HCT116 (cell line): Measurements from ENCODE around the gene GPR180. TPM values are rescaled to one million over a fixed set of nuclear protein-coding genes. Genes with fewer than 3 reads are reported as not detected.

Experiments used
- ATAC-seq: fragments of 200-7000 bp; cut with Tn5 transposase; 2 replicates; pipeline ENCODE4 v1.9.1; 2020; ENCODE audit warnings: mild to moderate bottlenecking, moderate library complexity
- BruUV-seq: library from RNA; stranded (reverse); fragments of 400-500 nt; replicated peaks from 2 replicates; lab custom pipeline; 2021; lab: Mats Ljungman, UMichigan
- CTCF ChIA-PET: fragments of 300-600 bp; sonication (Branson Sonifier 250); formaldehyde crosslinking; loops from one replicate; lab custom pipeline; 2021; ENCODE audit warnings: antibody characterized with exemption; lab: Charles Lee
- POLR2A ChIA-PET: fragments of 300-600, 350-600 bp; sonication (Branson Sonifier 250); formaldehyde crosslinking; loops from one replicate; lab custom pipeline; 2021; ENCODE audit warnings: antibody characterized with exemption; lab: Charles Lee
- RAD21 ChIA-PET, 2 experiments: fragments of 300-600 bp; sonication (Branson Sonifier 250); formaldehyde crosslinking; loops; one replicate each; lab custom pipeline; 2023; ENCODE audit warnings: low total read pairs in 2 of 2; ENCODE audit not compliant: uncharacterized antibody in 2 of 2, unreplicated experiment in 2 of 2, low non-redundant PET in 1 of 2; lab: Charles Lee
- DNase-seq: peaks from one replicate; pipeline ENCODE4 v3.0.0-alpha.2; 2010; ENCODE audit warnings: low read depth, low spot score
- H2AFZ ChIP-seq: fragments of 200-600 bp; shearing (Covaris generic), sonication (generic); 2 replicates; pipeline ENCODE4 v1.6.1; 2017; ENCODE audit warnings: low read depth, mixed run types, mixed read lengths, antibody characterized with exemption, low read length; ENCODE audit not compliant: poor library complexity, severe bottlenecking
- H3K27ac ChIP-seq: 2 replicates; pipeline ENCODE4 v1.5.1; 2012; ENCODE audit warnings: low read depth, low read length
- H3K27me3 ChIP-seq: fragments of 200-600 bp; sonication (generic); 2 replicates; pipeline ENCODE4 v1.6.1; 2016; ENCODE audit warnings: mixed run types, low read length, mixed read lengths; ENCODE audit not compliant: insufficient read depth
- H3K36me3 ChIP-seq, 2 experiments: fragments of 200-500 bp in 1 of 2; fragments of 200-600 bp in 1 of 2; sonication (Bioruptor generic) in 1 of 2; sonication (generic) in 1 of 2; 2 replicates each; pipeline versions ENCODE4 v1.5.1 to v1.6.1; 2014 to 2016; ENCODE audit warnings: low read length in 2 of 2, inconsistent platforms in 1 of 2, mixed read lengths in 1 of 2, mixed run types in 1 of 2; ENCODE audit not compliant: insufficient read depth in 2 of 2, control insufficient read depth in 1 of 2
- H3K4me1 ChIP-seq, 2 experiments: fragments of 200-600 bp in 1 of 2; sonication (generic) in 1 of 2; 2 replicates each; pipeline versions ENCODE4 v1.5.1 to v1.6.1; 2012 to 2017; ENCODE audit warnings: low read length in 2 of 2, inconsistent platforms in 1 of 2, mild to moderate bottlenecking in 1 of 2, mixed read lengths in 1 of 2, mixed run types in 1 of 2, moderate library complexity in 1 of 2; ENCODE audit not compliant: insufficient read depth in 2 of 2, control insufficient read depth in 1 of 2
- H3K4me2 ChIP-seq: fragments of 200-600 bp; sonication (generic); 2 replicates; pipeline ENCODE4 v1.6.1; 2017; ENCODE audit warnings: mixed run types, low read length, mixed read lengths
- H3K4me3 ChIP-seq, 2 experiments: fragments of 200-600 bp in 1 of 2; sonication (generic) in 1 of 2; replicated peaks in 1 of 2; 2 replicates each; pipeline ENCODE4 v1.5.1; 2011 to 2016; ENCODE audit warnings: low read length in 2 of 2, control low read depth in 1 of 2, low read depth in 1 of 2, mild to moderate bottlenecking in 1 of 2, mixed read lengths in 1 of 2, mixed run types in 1 of 2
- H3K79me2 ChIP-seq: fragments of 200-600 bp; sonication (generic); 2 replicates; pipeline ENCODE4 v1.6.1; 2017; ENCODE audit warnings: mild to moderate bottlenecking, mixed run types, low read length, moderate library complexity, mixed read lengths; ENCODE audit not compliant: insufficient read depth
- H3K9ac ChIP-seq: fragments of 200-600 bp; sonication (generic); 2 replicates; pipeline ENCODE4 v1.6.1; 2016; ENCODE audit warnings: low read length, mixed read lengths
- H3K9me2 ChIP-seq: fragments of 200-600 bp; sonication (generic), shearing (Covaris generic); 2 replicates; pipeline ENCODE4 v1.6.1; 2017; ENCODE audit warnings: mixed run types, mild to moderate bottlenecking, moderate library complexity; ENCODE audit not compliant: insufficient read depth
- H3K9me3 ChIP-seq, 2 experiments: fragments of 200-500 bp in 1 of 2; fragments of 200-600 bp in 1 of 2; sonication (Bioruptor generic) in 1 of 2; sonication (generic) in 1 of 2; 2 replicates each; pipeline ENCODE4 v1.6.1; 2014 to 2017; ENCODE audit warnings: low read length in 2 of 2, mixed read lengths in 2 of 2, inconsistent platforms in 1 of 2, low read depth in 1 of 2, mild to moderate bottlenecking in 1 of 2, mixed run types in 1 of 2, moderate library complexity in 1 of 2; ENCODE audit not compliant: control insufficient read depth in 1 of 2, insufficient read depth in 1 of 2
- H4K20me1 ChIP-seq: fragments of 200-600 bp; sonication (generic), shearing (Covaris generic); 2 replicates; pipeline ENCODE4 v1.6.1; 2017; ENCODE audit warnings: mixed run types, mild to moderate bottlenecking, moderate library complexity; ENCODE audit not compliant: insufficient read depth
- ATF3 ChIP-seq: IDR thresholded peaks from 2 replicates; pipeline ENCODE4 v1.6.1; 2012
- CEBPB ChIP-seq: IDR thresholded peaks from 2 replicates; pipeline ENCODE4 v1.6.1; 2012; ENCODE audit warnings: low read depth
- EZH2 ChIP-seq: fragments of 200-600 bp; sonication (generic); IDR thresholded peaks from 2 replicates; pipeline ENCODE4 v1.6.1; 2017; ENCODE audit warnings: antibody characterized with exemption, mixed run types
- JUND ChIP-seq: IDR thresholded peaks from 2 replicates; pipeline ENCODE4 v1.6.1; 2012
- MAX ChIP-seq: IDR thresholded peaks from 2 replicates; pipeline ENCODE4 v1.6.1; 2012
- TCF7L2 ChIP-seq: IDR thresholded peaks from 2 replicates; pipeline ENCODE4 v1.7.0; 2011; ENCODE audit warnings: borderline replicate concordance, inconsistent platforms; ENCODE audit not compliant: insufficient read depth, insufficient read length; ENCODE audit errors: extremely low read depth
- YY1 ChIP-seq: IDR thresholded peaks from 2 replicates; pipeline ENCODE4 v1.6.1; 2011; ENCODE audit warnings: low read length, low read depth, moderate library complexity, mild to moderate bottlenecking; ENCODE audit not compliant: insufficient replicate concordance; ENCODE audit errors: extremely low read depth
- ZBTB33 ChIP-seq: IDR thresholded peaks from 2 replicates; pipeline ENCODE4 v1.6.1; 2011; ENCODE audit warnings: mild to moderate bottlenecking, low read length, moderate library complexity; ENCODE audit not compliant: insufficient replicate concordance; ENCODE audit errors: extremely low read depth
- ZNF274 ChIP-seq: fragments of 200-500 bp; sonication (Bioruptor generic); IDR thresholded peaks from 2 replicates; pipeline ENCODE4 v1.6.1; 2014; ENCODE audit warnings: mild to moderate bottlenecking, low read depth, low read length, inconsistent platforms
- intact Hi-C: fragments of 100-400 bp; cut with micrococcal nuclease; formaldehyde crosslinking; loops from 2 replicates; pipeline ENCODE4 v1.10.0; 2022
- total RNA-seq: library from RNA; stranded (reverse); gene quantifications from one replicate; pipeline ENCODE4 v1.2.1, GENCODE V29; 2021; ENCODE audit not compliant: unreplicated experiment

The GPR180 gene
- total RNA-seq, 1 experiment from 2014 or later: 6.4 TPM

GRCh38 chr13:94596575-94596971 is 5.1 kb upstream of the GPR180 start:
- Histone ChIP-seq H3K4me3 (peak overlapping the region; percentile 84 to 94), H3K9ac (peak overlapping the region; percentile 90), H3K36me3 (peaks cover 6 to 10% of the 10 kb centered on the region in 2 experiments; a peak in 3 of 4 replicates), H4K20me1 (no peaks in the 10 kb centered on the region), H3K27me3 (no peaks in the 10 kb centered on the region), H3K9me2 (no peaks in the 10 kb centered on the region), H3K4me2 (peak overlapping the region; percentile 85), H3K4me1 (peaks cover 10 to 23% of the 10 kb centered on the region in 2 experiments), H2AFZ (peak overlapping the region; percentile 92), H3K27ac (peak overlapping the region; percentile 56), H3K79me2 (peaks cover 43% of the 10 kb centered on the region), H3K9me3 (no peaks in the 10 kb centered on the region)
- ChIA-PET CTCF (interaction anchor here (0.8 to 1.0 kb wide), 2 partner anchors 18 to 1065 kb away, joined by 3 to 5 read pairs; no protein-coding TSS in a partner anchor), POLR2A (interaction anchor here (0.7 to 1.5 kb wide), 4 partner anchors 8 to 29 kb away, joined by 3 to 7 read pairs (median 5); no protein-coding TSS in a partner anchor), RAD21 (no interaction called here)
- ATAC-seq (peak; percentile 53), DNase-seq (peak; percentile 6)
- intact Hi-C loops: no loop called here
- BruUV-seq: no TSS peak
- TF ChIP-seq EZH2 (no peak), YY1 (no peak), CEBPB (no peak), ZBTB33 (no peak), JUND (no peak), TCF7L2 (no peak), MAX (no peak), ATF3 (no peak), ZNF274 (no peak)
